ENCODE results near the gene LIAS. TPM values are rescaled to one million over a fixed set of nuclear protein-coding genes. Genes with fewer than 3 reads are reported as not detected.

LIAS gene
- total RNA-seq, 1 experiment from 2014 or later, result 8.3 TPM

GRCh38 chr4:39518484-39518883, 59.6 kb downstream of the LIAS start:
- Histone ChIP-seq H3K9me3 (ENCODE audit: low read length) (no peaks in the 10 kb centered on the region), H3K9me2 (replicated peaks; ENCODE audit: low read length) (no peaks in the 10 kb centered on the region), H3K9ac (ENCODE audit: low read length) (no peak overlapping the region), H3K27ac (ENCODE audit: low read length) (no peak overlapping the region), H3K4me2 (ENCODE audit: low read length) (no peak overlapping the region), H2AFZ (ENCODE audit: low read length) (no peak overlapping the region), H3K4me1 (ENCODE audit: insufficient read depth, low read length) (peaks cover 25% of the 10 kb centered on the region), H3F3A (ENCODE audit: low read length, unreplicated experiment) (no peaks in the 10 kb centered on the region), H3K4me3 (ENCODE audit: low read length) (no peak overlapping the region), H4K20me1 (ENCODE audit: low read length) (no peaks in the 10 kb centered on the region), H3K79me2 (ENCODE audit: low read length) (peaks cover 57% of the 10 kb centered on the region), H3K27me3 (ENCODE audit: low read length) (no peaks in the 10 kb centered on the region), H3K36me3 (ENCODE audit: low read depth, low read length) (peaks cover 11% of the 10 kb centered on the region; the same call in 1 of the 2 replicates)
- DNase-seq, result no peak
- intact Hi-C loops (cut with micrococcal nuclease), result no loop called here
- POLR2A ChIA-PET (ENCODE audit: unreplicated experiment), result no interaction called here
- no peak for ATAC-seq
- no TSS peak for BruUV-seq (replicated peaks)
- CTCF ChIA-PET, result no interaction called here
- TF ChIP-seq EZH2phosphoT487 (IDR thresholded peaks at IDR 0.05; ENCODE audit: borderline replicate concordance, low read length), result no peak
- no peak for TF ChIP-seq CTCF (conservative IDR thresholded peaks at IDR 0.05; ENCODE audit: low read depth, low read length)
- TF ChIP-seq EZH2 (IDR thresholded peaks at IDR 0.05; ENCODE audit: low read length, unreplicated experiment), result no peak

GRCh38 chr4:39521253-39521919, 62.5 kb downstream of the LIAS start:
- Histone ChIP-seq H3F3A (ENCODE audit: low read length, unreplicated experiment) (no peaks in the 10 kb centered on the region), H2AFZ (ENCODE audit: low read length) (no peak overlapping the region), H3K27me3 (ENCODE audit: low read length) (no peaks in the 10 kb centered on the region), H3K4me3 (ENCODE audit: low read length) (no peak overlapping the region), H3K9me2 (replicated peaks; ENCODE audit: low read length) (no peaks in the 10 kb centered on the region), H3K4me1 (ENCODE audit: insufficient read depth, low read length) (peaks cover 19% of the 10 kb centered on the region), H3K36me3 (ENCODE audit: low read depth, low read length) (peaks cover 3% of the 10 kb centered on the region; the same call in 1 of the 2 replicates), H3K9ac (ENCODE audit: low read length) (no peak overlapping the region), H4K20me1 (ENCODE audit: low read length) (no peaks in the 10 kb centered on the region), H3K27ac (ENCODE audit: low read length) (no peak overlapping the region), H3K9me3 (ENCODE audit: low read length) (no peaks in the 10 kb centered on the region), H3K79me2 (ENCODE audit: low read length) (peaks cover 71% of the 10 kb centered on the region), H3K4me2 (ENCODE audit: low read length) (peak overlapping the region; percentile 3; the same call in 1 of the 2 replicates)
- ChIA-PET POLR2A (ENCODE audit: unreplicated experiment) (no interaction called here), CTCF (no interaction called here)
- ATAC-seq (no peak), DNase-seq (peak; percentile 6)
- TF ChIP-seq EZH2 (IDR thresholded peaks at IDR 0.05; ENCODE audit: low read length, unreplicated experiment) (no peak), EZH2phosphoT487 (IDR thresholded peaks at IDR 0.05; ENCODE audit: borderline replicate concordance, low read length) (no peak), CTCF (conservative IDR thresholded peaks at IDR 0.05; ENCODE audit: low read depth, low read length) (no peak)
- intact Hi-C loops (cut with micrococcal nuclease), result no loop called here
- BruUV-seq (replicated peaks), result no TSS peak

GRCh38 chr4:39522068-39522467, 63.2 kb downstream of the LIAS start:
- ChIA-PET CTCF (no interaction called here), POLR2A (ENCODE audit: unreplicated experiment) (no interaction called here)
- Histone ChIP-seq H3K36me3 (ENCODE audit: low read depth, low read length) (no peaks in the 10 kb centered on the region; the same call in 1 of the 2 replicates), H3K4me3 (ENCODE audit: low read length) (no peak overlapping the region), H3K9me2 (replicated peaks; ENCODE audit: low read length) (no peaks in the 10 kb centered on the region), H3K9me3 (ENCODE audit: low read length) (no peaks in the 10 kb centered on the region), H3K4me2 (ENCODE audit: low read length) (peak overlapping the region; percentile 3; the same call in 1 of the 2 replicates), H4K20me1 (ENCODE audit: low read length) (no peaks in the 10 kb centered on the region), H3K79me2 (ENCODE audit: low read length) (peaks cover 75% of the 10 kb centered on the region), H3K4me1 (ENCODE audit: insufficient read depth, low read length) (peaks cover 19% of the 10 kb centered on the region), H3K27ac (ENCODE audit: low read length) (no peak overlapping the region), H3F3A (ENCODE audit: low read length, unreplicated experiment) (no peaks in the 10 kb centered on the region), H2AFZ (ENCODE audit: low read length) (no peak overlapping the region), H3K9ac (ENCODE audit: low read length) (no peak overlapping the region), H3K27me3 (ENCODE audit: low read length) (no peaks in the 10 kb centered on the region)
- ATAC-seq (no peak), DNase-seq (no peak)
- no peak for TF ChIP-seq CTCF (conservative IDR thresholded peaks at IDR 0.05; ENCODE audit: low read depth, low read length)
- TF ChIP-seq EZH2phosphoT487 (IDR thresholded peaks at IDR 0.05; ENCODE audit: borderline replicate concordance, low read length), result no peak
- intact Hi-C loops (cut with micrococcal nuclease), result no loop called here
- BruUV-seq (replicated peaks), result no TSS peak
